Testis (tissue), 2 donors: ENCODE results near the gene IGF2R.

Experiments
- POLR2A ChIP-seq: fragments of 450-650 bp; IDR thresholded peaks from one replicate; pipeline ENCODE4 v1.6.1; 2017; ENCODE audit warnings: antibody characterized with exemption, mild to moderate bottlenecking, moderate library complexity
- TF ChIP-seq, protein P1 (sequence below), 3 experiments: fragments of 450-650 bp in 2 of 3; fragments of 200-600 bp in 1 of 3; sonication (generic) in 1 of 3; IDR thresholded peaks; one replicate each; pipeline ENCODE4 v1.5.1; 2016 to 2019; ENCODE audit warnings: antibody characterized with exemption in 3 of 3, mild to moderate bottlenecking in 2 of 3, moderate library complexity in 1 of 3

DNA sequence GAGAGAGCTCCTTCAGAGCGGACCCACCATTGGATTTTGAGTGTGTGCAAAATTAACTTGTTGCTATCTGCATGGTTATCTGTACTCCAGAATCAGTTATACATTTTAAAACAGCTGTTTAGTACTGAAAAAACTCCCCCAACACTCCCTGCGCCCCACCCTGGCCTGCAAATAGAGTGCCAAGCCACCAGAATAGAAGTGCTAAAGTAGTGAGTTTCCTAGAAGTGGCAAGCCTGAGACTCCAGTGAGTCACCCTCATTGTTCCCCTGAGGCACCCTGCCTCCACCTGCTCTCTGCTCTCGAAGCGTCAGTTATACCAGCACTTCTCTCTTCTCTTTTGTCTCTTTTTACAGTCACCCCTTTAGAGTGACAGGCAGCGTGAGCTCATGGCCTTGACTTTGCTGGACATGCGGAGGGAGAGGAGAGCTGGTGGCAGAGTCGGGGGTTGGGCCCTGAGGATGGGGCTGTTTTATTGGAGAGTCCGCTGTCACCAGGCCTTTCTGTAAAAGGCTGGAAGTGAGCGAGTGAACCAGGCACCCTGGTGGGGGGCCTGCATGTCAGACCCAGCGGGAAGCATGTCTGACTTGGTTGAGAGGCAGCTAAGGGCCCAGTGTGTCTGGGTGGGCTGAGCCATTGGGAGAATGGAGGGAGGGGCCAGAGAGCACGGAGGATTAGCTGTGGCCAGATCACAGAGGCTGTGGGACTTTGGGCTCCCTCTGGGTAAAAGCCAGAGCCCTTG lies 10.4 kb downstream of the IGF2R start:
- TF ChIP-seq, protein P1, sequence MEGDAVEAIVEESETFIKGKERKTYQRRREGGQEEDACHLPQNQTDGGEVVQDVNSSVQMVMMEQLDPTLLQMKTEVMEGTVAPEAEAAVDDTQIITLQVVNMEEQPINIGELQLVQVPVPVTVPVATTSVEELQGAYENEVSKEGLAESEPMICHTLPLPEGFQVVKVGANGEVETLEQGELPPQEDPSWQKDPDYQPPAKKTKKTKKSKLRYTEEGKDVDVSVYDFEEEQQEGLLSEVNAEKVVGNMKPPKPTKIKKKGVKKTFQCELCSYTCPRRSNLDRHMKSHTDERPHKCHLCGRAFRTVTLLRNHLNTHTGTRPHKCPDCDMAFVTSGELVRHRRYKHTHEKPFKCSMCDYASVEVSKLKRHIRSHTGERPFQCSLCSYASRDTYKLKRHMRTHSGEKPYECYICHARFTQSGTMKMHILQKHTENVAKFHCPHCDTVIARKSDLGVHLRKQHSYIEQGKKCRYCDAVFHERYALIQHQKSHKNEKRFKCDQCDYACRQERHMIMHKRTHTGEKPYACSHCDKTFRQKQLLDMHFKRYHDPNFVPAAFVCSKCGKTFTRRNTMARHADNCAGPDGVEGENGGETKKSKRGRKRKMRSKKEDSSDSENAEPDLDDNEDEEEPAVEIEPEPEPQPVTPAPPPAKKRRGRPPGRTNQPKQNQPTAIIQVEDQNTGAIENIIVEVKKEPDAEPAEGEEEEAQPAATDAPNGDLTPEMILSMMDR (IDR thresholded peaks at IDR 0.05): no peak
- TF ChIP-seq POLR2A: no peak
